ENCODE data around the gene AUNIP.

- TF ChIP-seq POLR2A (IDR thresholded peaks at IDR 0.05) (no peak), CTCF (IDR thresholded peaks at IDR 0.05) (no peak)
Measured at GRCh38 chr1:25907601-25908000, 48.3 kb upstream of the AUNIP start.
